CD4-positive, alpha-beta T cell treated with Interleukin-17A for 1 hour (primary cell): ENCODE measurements around the gene MBOAT2.

Experiments
- DNase-seq: peaks from one replicate; pipeline ENCODE4 v3.0.0-alpha.2; 2020

Gene MBOAT2

GRCh38 chr2:8889978-8890377, 113.5 kb downstream of the MBOAT2 start:
- no peak for DNase-seq

GRCh38 chr2:8888963-8889362, 114.5 kb downstream of the MBOAT2 start:
- no peak for DNase-seq

DNA sequence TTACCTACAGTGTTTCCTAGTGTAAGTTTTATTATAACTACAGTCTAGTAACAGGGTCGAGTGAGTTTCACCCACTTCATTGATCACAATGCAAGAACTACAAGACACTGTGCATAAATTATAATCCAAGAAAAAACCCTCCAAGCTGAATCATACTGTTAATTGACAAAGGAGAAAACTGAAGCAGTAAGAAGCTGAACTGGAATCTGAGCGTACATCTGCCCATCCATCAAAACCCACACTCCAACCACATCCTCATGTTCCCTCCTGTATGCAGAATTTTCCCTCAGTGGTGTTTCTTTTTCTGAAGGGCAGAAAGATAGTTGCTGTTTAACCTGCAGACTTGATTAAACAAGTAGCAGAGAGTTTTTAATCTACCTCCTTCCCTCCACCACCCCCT, 116.6 kb downstream of the MBOAT2 start:
- DNase-seq, result no peak

DNA sequence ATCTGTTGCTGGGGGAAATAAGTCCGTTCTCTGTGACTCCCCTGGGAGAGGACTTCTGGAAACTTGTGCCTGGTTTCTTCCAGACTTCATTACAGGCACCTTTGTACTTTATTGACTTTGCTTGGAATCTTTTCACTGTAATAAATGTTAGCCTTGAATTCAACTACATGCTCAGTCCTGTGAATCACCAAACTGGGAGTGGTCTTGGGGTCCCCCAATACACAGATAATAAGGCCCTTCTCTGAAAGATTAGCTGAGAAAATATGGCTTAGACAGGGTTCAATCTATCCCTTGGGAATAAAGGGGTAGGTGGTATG, 117.3 kb downstream of the MBOAT2 start:
- DNase-seq, result no peak

GRCh38 chr2:8885449-8886201, 117.9 kb downstream of the MBOAT2 start:
- DNase-seq, result no peak

- no peak for DNase-seq
Measured at GRCh38 chr2:8884812-8885211, 118.7 kb downstream of the MBOAT2 start.

DNA sequence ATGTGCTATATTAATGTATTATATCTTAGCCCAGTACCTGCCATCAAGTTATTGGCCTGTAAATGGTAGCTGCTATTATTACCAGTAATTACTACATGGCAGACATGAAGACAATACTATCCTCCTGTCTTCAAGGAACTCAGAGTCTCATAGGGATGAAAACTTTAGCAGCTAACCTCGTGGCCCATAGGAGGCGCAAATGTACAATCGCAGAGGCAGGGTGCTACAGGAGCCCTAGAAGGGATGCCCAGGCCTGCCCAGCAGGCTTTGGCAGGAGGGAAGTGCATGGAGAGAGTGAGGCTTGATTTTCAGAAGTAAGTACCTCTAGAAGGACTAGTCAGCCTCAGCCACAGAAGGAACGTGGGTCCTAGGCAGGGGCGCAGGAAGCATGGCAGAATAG, 121.4 kb downstream of the MBOAT2 start:
- no peak for DNase-seq

GRCh38 chr2:8877894-8878293, 125.6 kb downstream of the MBOAT2 start:
- DNase-seq, result no peak

GRCh38 chr2:8877332-8877731, 126.2 kb downstream of the MBOAT2 start:
- no peak for DNase-seq

DNA sequence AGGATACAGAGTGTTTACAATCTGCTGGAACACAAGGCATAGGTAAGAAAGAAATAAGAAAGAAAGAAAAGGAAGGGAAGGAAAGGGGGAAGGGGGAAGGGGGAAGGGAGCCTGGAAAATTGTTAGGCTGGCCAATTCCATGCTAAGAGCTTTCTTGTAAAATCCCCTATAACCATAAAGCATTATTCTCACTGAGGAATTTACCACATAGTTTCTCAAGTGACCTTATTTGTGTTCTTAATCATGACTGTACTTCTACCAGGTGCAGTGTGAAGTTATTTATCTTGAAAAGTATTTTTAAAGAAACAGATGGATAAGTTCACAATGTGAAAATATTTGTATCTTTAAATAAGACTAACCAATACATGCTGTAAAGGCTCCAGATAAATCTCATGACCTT, 126.9 kb downstream of the MBOAT2 start:
- DNase-seq, result no peak

DNA sequence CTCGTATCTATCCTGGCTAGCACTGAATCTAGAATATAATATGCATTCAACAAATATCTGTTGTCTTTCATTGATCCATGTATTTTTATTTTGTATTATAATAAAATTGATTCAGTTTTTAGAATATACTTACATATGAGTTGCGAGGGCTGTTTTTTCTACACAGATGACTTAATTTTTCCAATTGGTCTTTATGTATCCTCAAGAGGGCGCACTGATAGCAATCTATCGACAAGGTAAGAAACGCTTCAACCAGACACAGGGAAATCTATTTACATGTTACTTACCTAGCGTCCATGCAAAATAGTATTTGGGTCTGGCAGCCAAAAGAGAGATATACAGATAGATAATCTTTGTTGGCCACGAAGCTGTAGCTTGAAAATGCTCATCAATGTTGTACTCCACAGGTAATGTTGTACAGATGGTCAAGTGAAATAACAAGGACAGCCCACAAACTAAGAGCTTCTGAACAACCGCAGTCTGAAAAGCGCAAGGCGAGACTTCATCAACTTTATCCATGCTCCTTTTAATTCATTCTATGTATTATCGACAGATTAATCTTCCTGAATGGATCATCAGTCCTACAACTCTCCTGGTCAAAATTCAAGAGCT, 130.6 kb downstream of the MBOAT2 start:
- DNase-seq, result peak; percentile 14

DNA sequence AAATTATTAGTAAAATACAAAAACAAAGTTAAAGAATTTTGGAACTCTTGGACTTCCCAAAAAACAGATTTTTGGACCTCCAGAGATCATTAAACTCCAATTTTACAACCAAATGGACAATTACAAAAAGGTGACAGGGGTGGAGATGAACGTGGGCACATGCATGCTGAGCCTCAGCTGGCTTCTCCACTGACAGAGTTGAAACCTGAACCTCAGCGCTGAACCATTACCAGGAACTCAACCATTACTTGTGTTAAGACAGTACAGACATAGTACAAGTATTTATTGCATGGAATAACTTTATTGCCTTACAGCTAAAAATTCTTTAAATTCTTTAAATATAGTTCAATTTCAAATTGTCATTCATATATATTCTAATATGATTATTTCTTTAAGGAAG, 133.0 kb downstream of the MBOAT2 start:
- no peak for DNase-seq

DNA sequence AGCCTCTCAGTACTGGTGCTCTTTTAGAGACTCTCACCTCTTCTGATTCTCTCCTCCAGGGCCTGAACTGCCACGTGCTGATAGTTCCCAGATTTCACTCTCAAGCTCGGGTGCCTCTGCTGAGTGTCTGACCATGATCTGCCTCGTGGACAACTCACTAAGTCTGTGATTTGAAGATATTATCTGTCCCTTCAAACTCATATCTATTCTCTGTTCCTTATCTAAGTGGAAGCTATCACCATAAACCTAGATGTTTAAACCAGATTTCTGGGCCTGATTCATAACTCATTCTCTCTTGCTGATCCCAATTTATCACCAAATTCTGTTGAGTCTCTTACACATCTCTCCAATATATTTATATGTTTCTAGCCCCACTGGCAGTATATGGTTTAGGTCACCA, 136.1 kb downstream of the MBOAT2 start:
- no peak for DNase-seq

GRCh38 chr2:8863331-8863953, 140.0 kb downstream of the MBOAT2 start:
- no peak for DNase-seq

- DNase-seq, result no peak
Measured at GRCh38 chr2:8862230-8862629, 141.3 kb downstream of the MBOAT2 start.

DNA sequence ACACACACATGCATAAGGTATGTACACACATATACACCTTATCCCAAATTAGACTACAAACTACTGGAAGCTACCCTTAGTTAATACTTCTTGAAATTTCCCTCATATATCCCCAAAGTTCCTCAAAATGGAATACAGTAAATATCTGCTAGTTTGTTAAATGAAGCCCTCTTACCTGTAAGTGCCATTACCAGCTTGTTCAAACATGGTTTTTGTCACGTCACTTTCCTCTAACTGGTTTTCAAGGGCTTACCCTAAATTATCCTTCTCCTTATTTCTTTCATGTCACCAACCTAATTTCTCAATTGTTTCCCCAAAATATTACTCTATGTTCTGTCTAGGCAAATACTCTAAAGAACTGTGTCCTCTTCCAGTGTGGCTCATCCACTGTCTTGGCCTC, 141.7 kb downstream of the MBOAT2 start:
- no peak for DNase-seq

GRCh38 chr2:8860239-8860638, 143.2 kb downstream of the MBOAT2 start:
- no peak for DNase-seq

DNA sequence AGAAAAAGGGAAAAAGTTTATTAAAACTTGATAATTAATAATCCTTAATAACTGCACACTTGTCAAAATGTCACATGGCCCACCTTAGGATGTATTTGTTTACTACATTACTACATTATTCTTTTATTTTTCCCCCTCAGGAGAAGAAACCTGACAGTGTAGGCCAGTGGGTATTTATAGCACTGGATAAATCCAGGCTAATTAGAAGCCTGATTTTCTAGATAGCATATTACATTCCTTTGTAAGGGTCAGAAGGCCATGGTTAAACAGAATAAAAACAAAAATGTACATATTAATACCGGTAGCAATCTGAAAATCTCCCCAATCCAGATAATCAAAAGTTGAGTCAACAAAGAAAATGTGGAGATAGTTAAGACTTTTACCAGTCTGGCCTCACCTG, 144.6 kb downstream of the MBOAT2 start:
- DNase-seq, result no peak

GRCh38 chr2:8858264-8858663, 145.2 kb downstream of the MBOAT2 start:
- DNase-seq, result no peak

DNA sequence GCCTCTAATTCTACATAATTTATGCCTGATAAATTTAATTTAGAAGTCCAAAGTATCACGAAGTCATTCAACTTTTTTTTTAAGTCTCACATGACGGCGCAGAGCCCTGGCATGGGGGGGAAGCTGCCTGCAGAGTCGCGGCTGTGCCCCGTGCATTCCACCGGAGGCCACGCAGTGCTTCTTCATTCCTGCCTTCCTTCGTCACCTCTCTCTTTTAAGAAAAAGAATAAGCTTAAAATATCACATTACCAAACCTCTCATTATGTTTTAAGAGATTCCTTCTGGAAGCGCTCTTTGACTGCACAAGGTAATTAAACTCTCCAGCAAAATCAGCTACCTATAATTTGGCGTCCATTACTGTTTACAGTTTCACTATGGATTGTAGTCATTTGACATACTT, 145.8 kb downstream of the MBOAT2 start:
- no peak for DNase-seq

DNA sequence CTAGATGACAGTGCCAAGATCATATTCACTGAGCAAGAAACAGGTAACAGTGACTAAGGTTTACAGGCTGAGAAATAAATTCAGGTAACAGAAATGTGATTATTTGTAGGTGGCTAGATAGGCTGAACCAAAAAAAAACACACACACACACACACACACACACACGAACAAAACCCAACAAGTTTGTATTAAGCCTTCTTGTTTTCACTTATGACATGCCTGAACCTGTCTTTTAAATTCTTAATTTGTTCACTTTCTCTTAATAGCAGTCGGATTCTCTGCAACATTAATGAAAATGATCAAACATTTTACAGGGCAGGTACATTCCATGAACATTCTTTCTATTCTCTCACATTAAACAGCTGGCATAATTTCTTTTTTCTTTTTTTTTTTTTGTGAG, 147.3 kb downstream of the MBOAT2 start:
- DNase-seq, result no peak

DNA sequence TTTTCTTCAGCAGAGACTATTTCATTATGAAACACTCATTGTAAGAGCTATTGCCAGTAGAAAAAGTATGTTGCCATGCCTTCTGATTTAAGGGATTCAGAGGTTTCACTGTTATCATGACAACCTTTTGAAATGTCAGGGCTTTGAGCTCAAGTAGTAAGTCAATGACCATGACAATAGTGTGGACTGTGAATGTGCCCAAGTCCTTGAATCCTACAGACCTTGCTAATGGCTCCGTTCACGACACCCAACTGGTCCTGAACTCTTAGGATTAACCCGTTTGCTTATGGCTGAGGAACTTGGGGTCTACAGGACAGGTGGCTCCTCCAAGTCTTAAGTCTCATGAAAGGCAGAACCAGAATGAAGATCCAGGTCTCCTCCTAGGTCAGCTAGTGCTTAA, 148.5 kb downstream of the MBOAT2 start:
- no peak for DNase-seq

DNA sequence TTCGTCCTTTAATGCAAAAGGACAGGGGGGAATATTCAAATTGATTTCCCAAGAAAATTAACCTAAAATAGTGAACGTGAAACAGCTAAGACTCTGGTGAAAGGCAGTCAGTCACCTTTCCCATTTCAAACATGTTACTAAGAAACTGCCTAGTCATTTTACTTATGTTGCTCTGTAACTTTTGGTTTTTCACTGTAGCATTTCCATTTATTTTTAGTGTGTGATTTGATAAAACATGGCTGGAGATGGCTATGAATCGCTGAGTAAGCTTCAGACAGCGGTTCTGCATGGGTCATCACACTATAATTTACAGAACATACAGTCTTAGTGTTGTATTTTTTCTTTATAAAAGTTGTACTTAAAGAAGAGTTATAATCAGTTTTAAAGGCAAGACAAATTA, 150.1 kb downstream of the MBOAT2 start:
- no peak for DNase-seq

- no peak for DNase-seq
Measured at GRCh38 chr2:8851811-8852560, 151.5 kb downstream of the MBOAT2 start.
